ENCODE data around the gene FASTK.
A peak's percentile ranks its signal among the peaks of the same experiment; 100 is the strongest.

FASTK gene

GRCh38 chr7:151083071-151083823, 2.6 kb upstream of the FASTK start, which contains the start of gene TMUB1:
Gene TMUB1 (minus strand): TSS chr7:151083493. CDS start chr7:151082563, 930 bp downstream.
- peak; percentile 49 to 69 (median 63) for DNase-seq (ENCODE audit: low read depth in 3 of 3, low spot score in 1 of 3)

GRCh38 chr7:151082141-151083070, 1.8 kb upstream of the FASTK start:
- no peak for DNase-seq (ENCODE audit: low read depth in 3 of 3, low spot score in 1 of 3)

- no peak for DNase-seq (ENCODE audit: low read depth in 3 of 3, low spot score in 1 of 3)
Observed at GRCh38 chr7:151081170-151082101, 827 bp upstream of the FASTK start.

GRCh38 chr7:151080067-151080521, 515 bp downstream of the FASTK start:
- no peak for DNase-seq (ENCODE audit: low read depth in 3 of 3, low spot score in 1 of 3)

- no peak for DNase-seq (ENCODE audit: low read depth in 3 of 3, low spot score in 1 of 3)
Observed at GRCh38 chr7:151079199-151079910, 1.3 kb downstream of the FASTK start.

- DNase-seq (ENCODE audit: low read depth in 3 of 3, low spot score in 1 of 3) = no peak
Observed at GRCh38 chr7:151078233-151079040, 2.2 kb downstream of the FASTK start.

GRCh38 chr7:151077705-151078232, 2.8 kb downstream of the FASTK start:
- no peak for DNase-seq (ENCODE audit: low read depth in 3 of 3, low spot score in 1 of 3)

- no peak for DNase-seq (ENCODE audit: low read depth in 3 of 3, low spot score in 1 of 3)
Observed at GRCh38 chr7:151076863-151077704, 3.5 kb downstream of the FASTK start.

GRCh38 chr7:151075978-151076426, 4.6 kb downstream of the FASTK start:
- no peak for DNase-seq (ENCODE audit: low read depth in 3 of 3, low spot score in 1 of 3)

- no peak for DNase-seq (ENCODE audit: low read depth in 3 of 3, low spot score in 1 of 3)
Observed at GRCh38 chr7:151075662-151075971, 5.0 kb downstream of the FASTK start.

- no peak for DNase-seq (ENCODE audit: low read depth in 3 of 3, low spot score in 1 of 3)
Observed at GRCh38 chr7:151074817-151075661, 5.6 kb downstream of the FASTK start.

- DNase-seq (ENCODE audit: low read depth in 3 of 3, low spot score in 1 of 3) = no peak
Observed at GRCh38 chr7:151073990-151074389, 6.6 kb downstream of the FASTK start.

- DNase-seq (ENCODE audit: low read depth in 3 of 3, low spot score in 1 of 3) = no peak
Observed at GRCh38 chr7:151071032-151071866, 9.4 kb downstream of the FASTK start.

GRCh38 chr7:151070574-151070960, 10.0 kb downstream of the FASTK start:
- no peak for DNase-seq (ENCODE audit: low read depth in 3 of 3, low spot score in 1 of 3)

- no peak for DNase-seq (ENCODE audit: low read depth in 3 of 3, low spot score in 1 of 3)
Observed at GRCh38 chr7:151069841-151070573, 10.6 kb downstream of the FASTK start.

Data from stimulated activated CD4-positive, alpha-beta T cell treated with anti-CD3 and anti-CD28 coated beads, TNF-alpha, amount 100 ng/mL, for 1 hour (primary cell).